ENCODE data around the gene ARNT2. TPM values are rescaled to one million over a fixed set of nuclear protein-coding genes. Genes with fewer than 3 reads are reported as not detected.

Gene ARNT2
- total and polyA plus RNA-seq, 2 experiments from 2014 or later = 4.6 to 11.6 TPM

DNA sequence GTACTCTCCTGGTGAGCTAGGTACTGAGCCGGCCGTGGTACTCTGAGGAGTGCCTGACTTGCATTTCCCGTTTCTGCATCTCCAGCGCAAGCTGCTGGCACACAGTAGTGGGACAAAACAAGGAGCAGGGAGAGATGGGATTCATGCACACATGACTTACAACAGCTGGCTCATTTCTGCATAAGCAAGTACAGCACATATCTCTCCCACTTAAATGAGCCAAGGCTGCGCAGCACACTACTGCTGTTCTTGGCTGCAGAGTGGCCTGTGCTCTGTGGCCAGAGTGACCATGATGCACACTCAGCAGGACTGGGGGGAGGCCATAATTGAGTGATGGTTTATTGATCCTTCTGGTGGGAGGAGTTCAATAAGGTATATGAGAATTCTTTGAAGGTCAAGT lies 231.8 kb downstream of the ARNT2 start:
- Mint-ChIP-seq H3K4me1 (no peaks in the 10 kb centered on the region; the same call in 2 of the 3 replicates), H3K36me3 (ENCODE audit: low read depth) (peaks cover 2% of the 10 kb centered on the region; the same call in 2 of the 3 replicates), H3K27me3 (ENCODE audit: insufficient read depth, low read depth, poor library complexity) (peaks cover 5% of the 10 kb centered on the region), H3K9me3 (peaks cover 10% of the 10 kb centered on the region), H3K4me3 (no peak overlapping the region), H3K27ac (no peak overlapping the region)
- Histone ChIP-seq H3K36me3 (ENCODE audit: insufficient read depth) (no peaks in the 10 kb centered on the region), H2AFZ (no peak overlapping the region), H3K4me3 (no peak overlapping the region), H3K27me3 (ENCODE audit: insufficient read depth) (no peaks in the 10 kb centered on the region), H3F3A (replicated peaks; ENCODE audit: low read depth) (no peaks in the 10 kb centered on the region), H3K4me2 (no peak overlapping the region), H3K27ac (ENCODE audit: low read depth) (no peak overlapping the region), H3K9me2 (ENCODE audit: insufficient read depth) (no peaks in the 10 kb centered on the region; the same call in 1 of the 2 replicates), H3K4me1 (ENCODE audit: insufficient read depth) (no peaks in the 10 kb centered on the region), H4K20me1 (replicated peaks; ENCODE audit: insufficient read depth) (no peaks in the 10 kb centered on the region), H3K79me2 (replicated peaks; ENCODE audit: insufficient read depth) (no peaks in the 10 kb centered on the region)
- ATAC-seq (no peak), DNase-seq (ENCODE audit: low spot score) (no peak)
- TF ChIP-seq CTCF (conservative IDR thresholded peaks at IDR 0.05; ENCODE audit: low read depth in 2 of 2) = no peak
- TF ChIP-seq EZH2 (IDR thresholded peaks at IDR 0.05; ENCODE audit: low read depth, unreplicated experiment) = no peak
- TF ChIP-seq STAT1 (IDR thresholded peaks at IDR 0.05; ENCODE audit: unreplicated experiment) = no peak
- TF ChIP-seq ETS1 (IDR thresholded peaks at IDR 0.05) = no peak
- no peak for TF ChIP-seq NANOG (IDR thresholded peaks at IDR 0.05; ENCODE audit: borderline replicate concordance)
- no peak for TF ChIP-seq REST (IDR thresholded peaks at IDR 0.05; ENCODE audit: unreplicated experiment)
- no peak for TF ChIP-seq EZH2phosphoT487 (IDR thresholded peaks at IDR 0.05; ENCODE audit: unreplicated experiment)
- TF ChIP-seq CREB1 (CRISPR knock-in tag; IDR thresholded peaks at IDR 0.05; ENCODE audit: low read depth) = no peak
- TF ChIP-seq JUNB (IDR thresholded peaks at IDR 0.05; ENCODE audit: unreplicated experiment) = no peak
- no peak for TF ChIP-seq ZNF331 (CRISPR knock-in tag; IDR thresholded peaks at IDR 0.05; ENCODE audit: low read depth)
